Activated naive CD4-positive, alpha-beta T cell treated with anti-CD3 and anti-CD28 coated beads, Interleukin-2, amount 50 U/mL, for 16 hours (primary cell): ENCODE measurements around the gene MARCO.
"Not testable (repeated sequence)": the region's sequence is repeated elsewhere in the genome, so short reads cannot be mapped to it uniquely, and the experiment has no call there.

Experiments
- DNase-seq: peaks from one replicate; pipeline ENCODE4 v3.0.0-alpha.2; 2020

Gene MARCO

GRCh38 chr2:118932949-118933348 is 9.0 kb upstream of the MARCO start:
- no peak for DNase-seq

- no peak for DNase-seq
Observed at GRCh38 chr2:118936306-118936705, 5.7 kb upstream of the MARCO start.

GRCh38 chr2:118936936-118937335 is 5.1 kb upstream of the MARCO start:
- no peak for DNase-seq

- DNase-seq = no peak
Observed at GRCh38 chr2:118937817-118938216, 4.2 kb upstream of the MARCO start.

- no peak for DNase-seq
Observed at GRCh38 chr2:118939994-118940393, 2.0 kb upstream of the MARCO start.

- no peak for DNase-seq
Observed at GRCh38 chr2:118940486-118941120, 1.4 kb upstream of the MARCO start.

- no peak for DNase-seq
Observed at GRCh38 chr2:118943286-118943685, 1.3 kb downstream of the MARCO start.

GRCh38 chr2:118945881-118946280 is 3.9 kb downstream of the MARCO start:
- no peak for DNase-seq

- not testable (repeated sequence) for DNase-seq
Observed at GRCh38 chr2:118948266-118948665, 6.3 kb downstream of the MARCO start.

GRCh38 chr2:118954297-118955060 is 12.5 kb downstream of the MARCO start:
- DNase-seq = no peak

- no peak for DNase-seq
Observed at GRCh38 chr2:118965737-118966136, 23.7 kb downstream of the MARCO start.

GRCh38 chr2:118967124-118967880 is 25.3 kb downstream of the MARCO start:
- no peak for DNase-seq

GRCh38 chr2:118968042-118968441 is 26.0 kb downstream of the MARCO start:
- DNase-seq = no peak

GRCh38 chr2:118968961-118969733 is 27.2 kb downstream of the MARCO start:
- no peak for DNase-seq

GRCh38 chr2:118969734-118970395 is 27.9 kb downstream of the MARCO start:
- DNase-seq = no peak

- no peak for DNase-seq
Observed at GRCh38 chr2:118970396-118971135, 28.6 kb downstream of the MARCO start.

- no peak for DNase-seq
Observed at GRCh38 chr2:118971245-118972122, 29.5 kb downstream of the MARCO start.

GRCh38 chr2:118973542-118973951 is 31.6 kb downstream of the MARCO start:
- DNase-seq = no peak

- no peak for DNase-seq
Observed at GRCh38 chr2:118974103-118974993, 32.4 kb downstream of the MARCO start.

GRCh38 chr2:118975133-118975532 is 33.1 kb downstream of the MARCO start:
- DNase-seq = no peak
